HG02610 (cell line): ENCODE measurements around the gene KRTAP4-12.
"Not testable (repeated sequence)": the region's sequence is repeated elsewhere in the genome, so short reads cannot be mapped to it uniquely, and the experiment has no call there.

Source experiments
- ATAC-seq: cut with Tn5 transposase; IDR thresholded peaks from one replicate; pipeline ENCODE4 v1.9.1; 2021; ENCODE audit warnings: mild to moderate bottlenecking, moderate library complexity; ENCODE audit not compliant: unreplicated experiment

The KRTAP4-12 gene

GRCh38 chr17:41127371-41127770, 3.4 kb upstream of the KRTAP4-12 start:
- no peak for ATAC-seq

- ATAC-seq: no peak
Measured at GRCh38 chr17:41126412-41126811, 2.4 kb upstream of the KRTAP4-12 start.

GRCh38 chr17:41125064-41125463, 1.1 kb upstream of the KRTAP4-12 start:
- ATAC-seq: no peak

- not testable (repeated sequence) for ATAC-seq
Measured at GRCh38 chr17:41123292-41123990, 541 bp downstream of the KRTAP4-12 start.

GRCh38 chr17:41121742-41122141, 2.2 kb downstream of the KRTAP4-12 start:
- no peak for ATAC-seq

- not testable (repeated sequence) for ATAC-seq
Measured at GRCh38 chr17:41119696-41120690, 4.0 kb downstream of the KRTAP4-12 start.

GRCh38 chr17:41118721-41119120, 5.3 kb downstream of the KRTAP4-12 start:
- no peak for ATAC-seq

GRCh38 chr17:41117846-41118386, 6.1 kb downstream of the KRTAP4-12 start, which contains the start of gene KRTAP4-11:
KRTAP4-11 (minus strand) TSS chr17:41118373; CDS start chr17:41118315, 58 bp downstream.
- ATAC-seq: not testable (repeated sequence)

- ATAC-seq: no peak
Measured at GRCh38 chr17:41116297-41116696, 7.7 kb downstream of the KRTAP4-12 start.

- ATAC-seq: no peak
Measured at GRCh38 chr17:41111151-41111885, 12.7 kb downstream of the KRTAP4-12 start.

- ATAC-seq: not testable (repeated sequence)
Measured at GRCh38 chr17:41108728-41109386, 15.1 kb downstream of the KRTAP4-12 start.

- no peak for ATAC-seq
Measured at GRCh38 chr17:41107941-41108450, 16.0 kb downstream of the KRTAP4-12 start.

GRCh38 chr17:41105347-41105746, 18.6 kb downstream of the KRTAP4-12 start, which contains the start of gene KRTAP4-9:
KRTAP4-9 (plus strand) TSS chr17:41105389; CDS start chr17:41105389, 0 bp downstream.
- not testable (repeated sequence) for ATAC-seq

GRCh38 chr17:41104386-41105038, 19.5 kb downstream of the KRTAP4-12 start:
- ATAC-seq: not testable (repeated sequence)

- no peak for ATAC-seq
Measured at GRCh38 chr17:41103896-41104295, 20.1 kb downstream of the KRTAP4-12 start.

- ATAC-seq: no peak
Measured at GRCh38 chr17:41101586-41102259, 22.3 kb downstream of the KRTAP4-12 start, which contains the start of gene KRTAP4-16. KRTAP4-16 (minus strand) TSS chr17:41102209; CDS start chr17:41102209, 0 bp downstream.

- ATAC-seq: not testable (repeated sequence)
Measured at GRCh38 chr17:41099682-41100480, 24.1 kb downstream of the KRTAP4-12 start.

- ATAC-seq: no peak
Measured at GRCh38 chr17:41098481-41098880, 25.5 kb downstream of the KRTAP4-12 start.
